GM19025 (cell line): ENCODE results near the gene ZNF415.
"Not testable (repeated sequence)": the region's sequence is repeated elsewhere in the genome, so short reads cannot be mapped to it uniquely, and the experiment has no call there.

Experiments used
- ATAC-seq: cut with Tn5 transposase; IDR thresholded peaks from one replicate; pipeline ENCODE4 v1.9.1; 2021; ENCODE audit warnings: mild to moderate bottlenecking, low read depth, moderate library complexity; ENCODE audit not compliant: unreplicated experiment

ZNF415 gene

GRCh38 chr19:53132141-53132991, at the start of gene ZNF415:
Gene ZNF415, minus strand, starts transcription at chr19:53132910. Its CDS starts 10,234 bp downstream, at chr19:53122676.
- no peak for ATAC-seq

DNA sequence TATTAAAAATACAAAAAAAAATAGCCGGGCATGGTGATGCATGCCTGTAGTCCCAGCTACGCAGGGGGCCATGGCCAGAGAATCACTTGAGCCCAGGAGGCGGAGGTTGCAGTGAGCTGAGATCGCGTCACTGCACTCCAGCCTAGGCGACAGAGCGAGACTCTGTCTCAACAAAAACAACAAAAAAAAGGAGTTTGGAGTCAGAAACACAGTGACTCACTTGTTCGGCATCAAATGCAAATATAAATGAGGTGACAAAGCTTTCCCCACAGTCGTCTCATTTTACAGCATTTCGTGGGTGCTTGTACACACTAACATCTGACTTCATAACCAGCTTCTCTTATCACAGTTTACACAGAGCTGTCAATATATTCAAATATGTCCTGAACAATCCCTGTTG, 49.5 kb upstream of the ZNF415 start:
- no peak for ATAC-seq

DNA sequence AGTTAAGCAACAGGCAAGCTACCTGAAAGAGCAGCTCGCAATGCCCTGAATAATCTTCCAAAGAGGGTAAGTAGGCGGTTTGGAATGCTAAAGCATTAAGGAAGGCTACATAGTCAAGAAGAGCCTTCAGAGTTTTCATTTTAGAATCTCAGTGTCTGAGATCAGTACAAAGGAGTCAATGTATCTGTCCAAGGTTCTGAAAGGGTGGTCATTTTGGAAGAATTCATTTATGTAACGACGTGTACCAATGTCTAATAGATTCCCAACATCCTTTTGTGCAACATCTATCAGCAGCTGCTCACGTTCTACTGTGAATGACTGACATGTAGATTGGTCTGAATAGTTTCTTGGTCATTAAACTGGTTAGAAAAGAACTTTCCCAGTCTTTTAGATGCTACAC, 45.3 kb upstream of the ZNF415 start:
- ATAC-seq: no peak

DNA sequence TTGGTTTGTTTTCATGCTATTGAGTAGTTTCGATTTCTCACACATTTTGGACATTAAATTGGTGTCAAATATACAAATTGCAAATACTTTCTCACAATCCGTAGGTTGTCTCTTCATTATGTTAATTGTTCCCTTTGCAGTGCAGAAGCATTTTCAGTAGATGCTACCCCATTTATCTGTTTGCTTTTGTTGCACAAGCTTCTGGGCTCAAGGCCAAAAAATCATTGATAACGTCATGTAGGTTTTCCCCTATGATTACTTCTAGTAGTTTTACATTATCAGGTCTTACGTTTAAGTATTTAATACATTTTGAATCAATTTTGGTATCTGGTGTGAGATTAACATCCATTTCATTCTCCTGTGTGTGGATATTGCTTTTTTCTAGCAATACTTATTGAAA, 40.2 kb upstream of the ZNF415 start:
- no peak for ATAC-seq

- no peak for ATAC-seq
Measured at GRCh38 chr19:53165691-53166091, 33.0 kb upstream of the ZNF415 start.

DNA sequence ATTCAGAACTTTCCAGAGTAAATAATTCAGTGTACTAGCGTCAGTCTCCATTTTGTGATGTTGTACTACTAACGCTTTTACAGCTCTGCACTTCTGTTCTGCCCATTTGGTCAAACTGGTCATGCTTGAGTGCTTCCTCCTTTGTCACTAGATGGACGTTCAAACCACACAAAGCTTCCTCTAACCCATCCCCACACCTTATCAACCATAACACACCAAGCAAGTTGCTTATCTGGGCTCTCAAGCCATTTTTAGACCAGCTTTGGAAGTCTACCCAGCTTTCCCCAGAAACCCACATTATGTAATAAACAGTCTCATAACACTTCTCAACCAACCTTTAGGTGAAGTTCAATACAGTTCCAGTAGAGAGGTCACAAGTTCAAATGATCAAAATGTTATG, 28.4 kb upstream of the ZNF415 start:
- ATAC-seq: no peak

- no peak for ATAC-seq
Measured at GRCh38 chr19:53160350-53160749, 27.6 kb upstream of the ZNF415 start.

DNA sequence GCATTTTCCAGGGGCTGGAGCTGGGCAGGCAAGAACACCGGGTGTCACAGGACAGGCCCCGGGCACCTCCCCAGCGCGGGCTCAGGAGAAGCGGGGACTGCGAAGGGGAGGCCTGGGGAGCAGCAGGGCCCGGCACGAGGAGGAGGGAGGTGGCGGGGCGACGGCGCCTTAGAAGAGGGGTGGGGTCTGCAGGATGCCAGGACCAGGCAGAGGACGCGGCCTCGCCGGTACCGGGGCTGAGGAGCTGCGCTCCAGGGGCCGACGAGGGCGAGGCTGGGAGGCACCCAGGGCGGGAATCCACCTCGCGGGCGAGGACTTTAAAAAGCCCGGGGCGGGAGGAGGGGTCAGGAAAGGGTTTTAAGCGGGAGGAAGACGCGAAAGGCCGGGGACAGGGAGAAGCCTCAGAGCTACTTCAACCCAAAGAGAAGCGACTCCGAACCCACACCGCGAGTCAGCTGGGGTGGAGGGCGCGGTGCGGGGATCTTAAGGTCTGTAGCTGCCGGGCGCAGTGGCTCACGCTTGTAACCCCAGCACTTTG, 25.5 kb upstream of the ZNF415 start:
- no peak for ATAC-seq

GRCh38 chr19:53157626-53158025, 24.9 kb upstream of the ZNF415 start:
- ATAC-seq: no peak

- no peak for ATAC-seq
Measured at GRCh38 chr19:53156850-53157249, 24.1 kb upstream of the ZNF415 start.

DNA sequence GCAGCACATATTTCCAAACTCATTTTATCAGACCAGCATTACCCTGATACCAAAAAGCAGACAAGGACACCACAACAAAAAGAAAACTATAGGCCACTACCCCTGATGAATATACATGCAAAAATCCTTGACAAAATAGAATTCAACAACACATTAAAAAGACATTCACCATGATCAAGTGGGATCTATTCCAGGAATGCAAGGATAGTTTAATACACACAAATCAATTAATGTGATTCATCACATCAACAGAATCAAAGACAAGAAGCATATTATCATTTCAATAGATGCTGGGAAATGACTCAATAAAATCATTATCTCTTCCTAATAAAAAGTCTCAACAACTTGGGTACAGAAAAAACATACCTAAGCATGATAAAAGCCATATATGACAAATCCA, 14.9 kb upstream of the ZNF415 start:
- no peak for ATAC-seq

- no peak for ATAC-seq
Measured at GRCh38 chr19:53140351-53140750, 7.6 kb upstream of the ZNF415 start.

- ATAC-seq: no peak
Measured at GRCh38 chr19:53136432-53136831, 3.7 kb upstream of the ZNF415 start.

DNA sequence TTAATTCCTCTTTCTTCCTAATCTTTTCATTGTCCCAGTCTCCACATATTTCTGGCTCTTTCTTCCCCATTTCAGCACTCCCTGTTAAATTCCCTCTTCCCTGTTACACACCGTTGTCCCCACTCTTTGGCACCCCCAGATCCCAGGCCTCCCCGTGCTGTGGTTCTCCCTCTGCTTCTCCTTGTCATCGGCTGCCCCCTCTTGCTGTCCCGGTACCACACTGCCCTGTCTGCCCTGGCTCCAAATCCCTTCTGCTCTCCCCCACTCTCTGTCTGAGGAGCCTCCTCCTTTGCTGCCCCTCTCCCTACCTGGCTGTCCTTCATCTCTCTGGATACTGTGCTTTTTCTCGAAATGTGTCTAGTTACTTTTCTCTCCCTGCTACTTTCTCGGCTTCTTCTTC, 983 bp downstream of the ZNF415 start:
- ATAC-seq: no peak

GRCh38 chr19:53131085-53131590, 1.6 kb downstream of the ZNF415 start:
- no peak for ATAC-seq

- no peak for ATAC-seq
Measured at GRCh38 chr19:53130506-53130905, 2.2 kb downstream of the ZNF415 start.

DNA sequence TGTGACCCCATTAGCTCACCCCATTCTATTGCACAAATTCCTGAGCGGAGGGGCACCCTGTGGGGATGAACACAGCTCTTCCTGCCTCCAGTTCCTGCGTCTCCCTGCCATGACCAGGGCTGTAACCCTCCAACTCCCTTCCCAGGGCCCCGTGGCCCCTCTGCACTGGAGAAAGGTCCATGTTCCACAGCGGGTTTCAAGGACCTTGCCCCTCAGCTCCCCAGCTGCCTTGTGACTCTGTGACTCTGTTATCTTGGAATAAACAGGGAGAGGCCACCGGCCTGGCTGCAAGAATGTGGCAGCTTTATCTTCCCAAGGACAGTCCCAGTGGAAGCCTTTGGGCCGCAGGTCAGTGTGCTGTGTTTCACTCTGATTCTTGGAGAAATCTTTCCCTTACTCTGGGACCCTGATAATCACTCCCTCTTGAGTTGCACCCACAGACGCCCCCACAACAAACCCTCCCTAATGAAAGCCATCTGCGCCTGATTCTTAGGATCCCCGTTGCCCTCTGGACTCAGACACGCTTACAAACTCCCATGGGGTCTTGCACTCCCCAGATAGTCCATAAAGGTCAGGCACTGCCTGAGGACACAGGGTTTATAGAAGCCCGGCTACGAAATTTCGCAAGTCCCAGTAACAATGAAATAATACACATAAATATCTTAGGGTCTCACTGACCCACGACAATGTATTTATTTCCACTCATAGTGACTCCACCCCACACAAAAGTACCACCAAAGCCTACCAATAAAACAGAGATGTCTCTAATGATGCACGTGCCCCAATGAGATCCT, 5.8 kb downstream of the ZNF415 start:
- not testable (repeated sequence) for ATAC-seq

DNA sequence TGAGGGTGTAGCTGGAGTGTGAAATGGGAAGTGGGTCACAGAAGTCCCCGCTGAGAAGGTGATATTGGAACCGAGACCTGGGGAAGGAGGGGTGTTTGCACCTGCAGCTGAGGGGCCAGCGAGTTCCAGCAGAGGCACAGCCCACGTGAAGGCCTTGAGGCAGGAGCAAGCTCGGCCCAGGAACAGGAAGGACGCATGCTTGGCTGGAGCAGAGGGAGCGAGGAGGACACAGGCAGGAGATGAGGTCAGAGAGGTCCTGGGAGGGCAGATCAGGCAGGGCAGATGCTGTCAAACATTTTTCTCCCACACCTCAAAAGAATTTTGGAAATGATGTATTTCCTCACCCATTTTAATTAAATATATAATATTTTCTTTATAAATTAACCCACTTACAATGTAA, 9.3 kb downstream of the ZNF415 start:
- ATAC-seq: no peak

DNA sequence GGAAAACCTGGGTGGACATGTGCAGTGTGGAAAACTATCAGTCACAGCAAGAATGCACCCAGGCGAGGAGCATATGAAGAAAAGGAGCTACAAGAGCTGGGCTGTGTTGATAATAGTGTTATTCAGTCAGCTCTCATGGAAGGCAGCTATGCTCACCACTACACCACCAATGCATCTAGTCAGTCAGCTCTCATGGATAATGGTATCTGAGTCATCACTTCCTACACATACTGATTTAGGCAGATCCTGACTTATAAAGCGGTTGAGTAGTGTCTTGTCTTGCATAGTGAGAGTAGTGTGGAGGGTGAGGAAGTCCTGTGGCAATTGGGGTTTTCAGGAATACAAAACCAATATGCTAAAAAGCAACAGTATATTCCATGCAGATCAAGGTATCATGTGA, 20.4 kb downstream of the ZNF415 start:
- no peak for ATAC-seq

- no peak for ATAC-seq
Measured at GRCh38 chr19:53109527-53109926, 23.2 kb downstream of the ZNF415 start.
